Activated naive CD8-positive, alpha-beta T cell treated with anti-CD3 and anti-CD28 coated beads, Interleukin-2, amount 10 ng/mL, durations not matched to agents 7 days and 5 days (primary cell): ENCODE data around the gene BRD9. TPM values are rescaled to one million over a fixed set of nuclear protein-coding genes. Genes with fewer than 3 reads are reported as not detected.
A peak's percentile ranks its signal among the peaks of the same experiment; 100 is the strongest.

Experiments
- ATAC-seq: fragments of 150-1000 bp; cut with Tn5 transposase; one replicate; pipeline ENCODE4 v1.10.0; 2021; ENCODE audit warnings: low read depth, moderate library complexity
- POLR2A ChIA-PET: fragments of 350-600 bp; sonication (Branson Sonifier 250); formaldehyde crosslinking; loops from one replicate; lab custom pipeline; 2021; ENCODE audit warnings: antibody characterized with exemption; lab: Charles Lee
- DNase-seq: peaks from one replicate; pipeline ENCODE4 v3.0.0; 2021
- H3K27ac Mint-ChIP-seq: one replicate; pipeline ENCODE4 v1.8.0; 2022; ENCODE audit warnings: mild to moderate bottlenecking, mixed read lengths
- H3K27me3 Mint-ChIP-seq: one replicate; pipeline ENCODE4 v1.8.0; 2022; ENCODE audit warnings: mild to moderate bottlenecking, moderate library complexity, mixed read lengths
- H3K36me3 Mint-ChIP-seq: one replicate; pipeline ENCODE4 v1.8.0; 2021; ENCODE audit warnings: mild to moderate bottlenecking, mixed read lengths
- H3K4me1 Mint-ChIP-seq: one replicate; pipeline ENCODE4 v1.8.0; 2021; ENCODE audit warnings: mixed read lengths
- H3K4me3 Mint-ChIP-seq: one replicate; pipeline ENCODE4 v1.8.0; 2022; ENCODE audit warnings: mild to moderate bottlenecking, moderate library complexity, mixed read lengths
- H3K9me3 Mint-ChIP-seq: one replicate; pipeline ENCODE4 v1.8.0; 2021; ENCODE audit warnings: mixed read lengths
- total RNA-seq, 2 experiments: library from RNA; stranded (reverse); gene quantifications; one replicate each; pipeline ENCODE4 v1.2.3, GENCODE V29; 2021

BRD9 gene
- total RNA-seq, 2 experiments from 2014 or later, result 63.5 to 65.6 TPM

GRCh38 chr5:873328-873727 is 19.3 kb downstream of the BRD9 start:
- Mint-ChIP-seq H3K4me3 (no peak overlapping the region), H3K9me3 (no peaks in the 10 kb centered on the region), H3K36me3 (peaks cover 18% of the 10 kb centered on the region), H3K27me3 (no peaks in the 10 kb centered on the region), H3K27ac (no peak overlapping the region), H3K4me1 (peaks cover 3% of the 10 kb centered on the region)
- no peak for DNase-seq
- POLR2A ChIA-PET, result no interaction called here
- no peak for ATAC-seq

- DNase-seq (no peak), ATAC-seq (no peak)
- H3K4me3 Mint-ChIP-seq, result no peak overlapping the region
- H3K9me3 Mint-ChIP-seq, result no peaks in the 10 kb centered on the region
- no peaks in the 10 kb centered on the region for H3K27me3 Mint-ChIP-seq
- peaks cover 24% of the 10 kb centered on the region for H3K36me3 Mint-ChIP-seq
- no peak overlapping the region for H3K27ac Mint-ChIP-seq
- POLR2A ChIA-PET, result no interaction called here
- H3K4me1 Mint-ChIP-seq, result peaks cover 3% of the 10 kb centered on the region
Observed at GRCh38 chr5:872301-872700, 20.3 kb downstream of the BRD9 start.

- ATAC-seq, result no peak
- Mint-ChIP-seq H3K27ac (no peak overlapping the region), H3K4me3 (no peak overlapping the region), H3K27me3 (no peaks in the 10 kb centered on the region), H3K9me3 (no peaks in the 10 kb centered on the region), H3K36me3 (peaks cover 24% of the 10 kb centered on the region), H3K4me1 (peaks cover 3% of the 10 kb centered on the region)
- POLR2A ChIA-PET, result no interaction called here
- no peak for DNase-seq
Observed at GRCh38 chr5:871596-872298, 20.9 kb downstream of the BRD9 start.

- POLR2A ChIA-PET, result no interaction called here
- Mint-ChIP-seq H3K36me3 (peaks cover 28% of the 10 kb centered on the region), H3K27ac (no peak overlapping the region), H3K27me3 (no peaks in the 10 kb centered on the region), H3K4me1 (peaks cover 3% of the 10 kb centered on the region), H3K4me3 (no peak overlapping the region), H3K9me3 (no peaks in the 10 kb centered on the region)
- ATAC-seq (no peak), DNase-seq (no peak)
Observed at GRCh38 chr5:870956-871355, 21.6 kb downstream of the BRD9 start.

GRCh38 chr5:868428-869135 is 24.0 kb downstream of the BRD9 start:
- Mint-ChIP-seq H3K9me3 (no peaks in the 10 kb centered on the region), H3K27ac (no peak overlapping the region), H3K4me3 (no peak overlapping the region), H3K27me3 (no peaks in the 10 kb centered on the region), H3K4me1 (no peaks in the 10 kb centered on the region), H3K36me3 (peaks cover 20% of the 10 kb centered on the region)
- no peak for ATAC-seq
- no peak for DNase-seq
- POLR2A ChIA-PET, result no interaction called here

GRCh38 chr5:867300-867870 is 25.2 kb downstream of the BRD9 start:
- H3K4me1 Mint-ChIP-seq, result no peaks in the 10 kb centered on the region
- no peaks in the 10 kb centered on the region for H3K9me3 Mint-ChIP-seq
- ATAC-seq (no peak), DNase-seq (no peak)
- H3K4me3 Mint-ChIP-seq, result no peak overlapping the region
- H3K27me3 Mint-ChIP-seq, result no peaks in the 10 kb centered on the region
- POLR2A ChIA-PET, result no interaction called here
- H3K27ac Mint-ChIP-seq, result no peak overlapping the region
- peaks cover 20% of the 10 kb centered on the region for H3K36me3 Mint-ChIP-seq

GRCh38 chr5:865771-866170 is 26.8 kb downstream of the BRD9 start:
- peaks cover 17% of the 10 kb centered on the region for H3K36me3 Mint-ChIP-seq
- POLR2A ChIA-PET, result no interaction called here

GRCh38 chr5:865168-865521 is 27.5 kb downstream of the BRD9 start:
- no peak for DNase-seq
- Mint-ChIP-seq H3K36me3 (peaks cover 17% of the 10 kb centered on the region), H3K27me3 (no peaks in the 10 kb centered on the region), H3K4me1 (peaks cover 2% of the 10 kb centered on the region), H3K27ac (no peak overlapping the region), H3K9me3 (no peaks in the 10 kb centered on the region), H3K4me3 (no peak overlapping the region)
- POLR2A ChIA-PET, result no interaction called here
- no peak for ATAC-seq

More at GRCh38 chr5:865771-866170, 26.8 kb downstream of the BRD9 start:
- ATAC-seq (no peak), DNase-seq (no peak)
- no peaks in the 10 kb centered on the region for H3K9me3 Mint-ChIP-seq
- H3K27me3 Mint-ChIP-seq, result no peaks in the 10 kb centered on the region
- H3K4me3 Mint-ChIP-seq, result no peak overlapping the region
- H3K27ac Mint-ChIP-seq, result no peak overlapping the region
- peaks cover under 1% of the 10 kb centered on the region for H3K4me1 Mint-ChIP-seq

GRCh38 chr5:864492-865167 is 28.0 kb downstream of the BRD9 start:
- DNase-seq, result no peak
- Mint-ChIP-seq H3K9me3 (no peaks in the 10 kb centered on the region), H3K27ac (no peak overlapping the region), H3K27me3 (no peaks in the 10 kb centered on the region), H3K36me3 (peaks cover 15% of the 10 kb centered on the region), H3K4me1 (peaks cover 2% of the 10 kb centered on the region), H3K4me3 (no peak overlapping the region)
- POLR2A ChIA-PET, result no interaction called here
- no peak for ATAC-seq

- POLR2A ChIA-PET, result no interaction called here
- H3K9me3 Mint-ChIP-seq, result no peaks in the 10 kb centered on the region
- H3K4me3 Mint-ChIP-seq, result no peak overlapping the region
- DNase-seq (no peak), ATAC-seq (no peak)
- peaks cover 2% of the 10 kb centered on the region for H3K4me1 Mint-ChIP-seq
- peaks cover 12% of the 10 kb centered on the region for H3K36me3 Mint-ChIP-seq
- no peaks in the 10 kb centered on the region for H3K27me3 Mint-ChIP-seq
- no peak overlapping the region for H3K27ac Mint-ChIP-seq
Observed at GRCh38 chr5:863244-863805, 29.3 kb downstream of the BRD9 start.

GRCh38 chr5:862367-863243 is 30.0 kb downstream of the BRD9 start:
- Mint-ChIP-seq H3K4me1 (peaks cover 2% of the 10 kb centered on the region), H3K9me3 (no peaks in the 10 kb centered on the region), H3K27me3 (no peaks in the 10 kb centered on the region), H3K4me3 (no peak overlapping the region), H3K36me3 (peaks cover 7% of the 10 kb centered on the region), H3K27ac (no peak overlapping the region)
- DNase-seq, result no peak
- POLR2A ChIA-PET, result no interaction called here
- ATAC-seq, result no peak

GRCh38 chr5:861442-862366 is 30.9 kb downstream of the BRD9 start:
- DNase-seq, result no peak
- ATAC-seq, result peak; percentile 21
- Mint-ChIP-seq H3K36me3 (peaks cover 3% of the 10 kb centered on the region), H3K4me3 (no peak overlapping the region), H3K9me3 (no peaks in the 10 kb centered on the region), H3K4me1 (peaks cover 2% of the 10 kb centered on the region), H3K27me3 (no peaks in the 10 kb centered on the region), H3K27ac (no peak overlapping the region)
- POLR2A ChIA-PET, result interaction anchor here (0.8 kb wide), 1 partner anchor 31 kb away, joined by 3 read pairs; the partner anchor contains the start of genes BRD9 and TRIP13
